Inflammatory macrophage (primary cell): ENCODE results near the gene ZEB2.
A peak's percentile ranks its signal among the peaks of the same experiment; 100 is the strongest.

Experiments used
- DNase-seq, 2 donors: peaks; one replicate each; pipeline ENCODE4 v3.0.0-alpha.2; 2020 to 2022
- total RNA-seq, 18 experiments: gene quantifications; one replicate each; lab custom pipeline; 2026; ENCODE audit warnings: mixed read lengths in 6 of 18, inconsistent platforms in 2 of 18; lab: John Stamatoyannopoulos, UW

ZEB2 gene
- 182 to 931 (median 422) reads per million in 18 experiments for total RNA-seq

- peak; percentile 79 to 91 for DNase-seq
These were observed at the start of gene ZEB2 for GRCh38 chr2:144519934-144520731. Gene ZEB2, minus strand, starts transcription at chr2:144520119. Its CDS starts 2,769 bp downstream, at chr2:144517350.

GRCh38 chr2:144567745-144568144 lies 47.8 kb upstream of the ZEB2 start:
- DNase-seq, result no peak

- DNase-seq, result no peak
These were observed 46.5 kb upstream of the ZEB2 start for GRCh38 chr2:144566448-144566847.

- DNase-seq, result peak in 1 of 2 donors; percentile 62
These were observed 40.3 kb upstream of the ZEB2 start for GRCh38 chr2:144560251-144560650.

- no peak for DNase-seq
These were observed 39.8 kb upstream of the ZEB2 start for GRCh38 chr2:144559681-144560080.

- no peak for DNase-seq
These were observed 39.3 kb upstream of the ZEB2 start for GRCh38 chr2:144559242-144559641.

GRCh38 chr2:144554492-144555210 lies 34.7 kb upstream of the ZEB2 start:
- no peak for DNase-seq

- no peak for DNase-seq
These were observed 33.5 kb upstream of the ZEB2 start for GRCh38 chr2:144553379-144553778.

- no peak for DNase-seq
These were observed 32.9 kb upstream of the ZEB2 start for GRCh38 chr2:144552821-144553220.

GRCh38 chr2:144550911-144551310 lies 31.0 kb upstream of the ZEB2 start:
- DNase-seq, result no peak

- DNase-seq, result no peak
These were observed 30.2 kb upstream of the ZEB2 start for GRCh38 chr2:144550084-144550483.

GRCh38 chr2:144548532-144549191 lies 28.7 kb upstream of the ZEB2 start:
- no peak for DNase-seq

GRCh38 chr2:144548088-144548487 lies 28.2 kb upstream of the ZEB2 start:
- no peak for DNase-seq

GRCh38 chr2:144547494-144547893 lies 27.6 kb upstream of the ZEB2 start:
- no peak for DNase-seq

GRCh38 chr2:144546933-144547332 lies 27.0 kb upstream of the ZEB2 start:
- DNase-seq, result no peak

- no peak for DNase-seq
These were observed 25.9 kb upstream of the ZEB2 start for GRCh38 chr2:144545787-144546186.

GRCh38 chr2:144544053-144544452 lies 24.1 kb upstream of the ZEB2 start:
- DNase-seq, result no peak

- no peak for DNase-seq
These were observed 21.5 kb upstream of the ZEB2 start for GRCh38 chr2:144541396-144541795.

- no peak for DNase-seq
These were observed 19.4 kb upstream of the ZEB2 start for GRCh38 chr2:144539289-144539782.

GRCh38 chr2:144535300-144535699 lies 15.4 kb upstream of the ZEB2 start:
- DNase-seq, result no peak

GRCh38 chr2:144533221-144533620 lies 13.3 kb upstream of the ZEB2 start:
- DNase-seq, result no peak

GRCh38 chr2:144530596-144530995 lies 10.7 kb upstream of the ZEB2 start:
- DNase-seq, result no peak

GRCh38 chr2:144529841-144530240 lies 9.9 kb upstream of the ZEB2 start:
- DNase-seq, result no peak
